ENCODE data around the gene OCSTAMP.

- TF ChIP-seq REST (IDR thresholded peaks at IDR 0.05; ENCODE audit: insufficient read depth in 1 of 2, low read depth in 2 of 2, low read length in 1 of 2) (no peak), CTCF (IDR thresholded peaks at IDR 0.05) (no peak)
These were observed 27.3 kb downstream of the OCSTAMP start for GRCh38 chr20:46523108-46523507.

Measured in Panc1 (cell line).